GM10248 (cell line): ENCODE results near the gene SOD2.
A peak's percentile ranks its signal among the peaks of the same experiment; 100 is the strongest.
"Not testable (repeated sequence)": the region's sequence is repeated elsewhere in the genome, so short reads cannot be mapped to it uniquely, and the experiment has no call there.

Experiments
- CTCF ChIA-PET: fragments of 300-600 bp; sonication (Branson Sonifier 250); formaldehyde crosslinking; extraction: SDS; loops from one replicate; lab custom pipeline; 2021; ENCODE audit warnings: antibody characterized with exemption; lab: Yijun Ruan, JAX
- POLR2A ChIA-PET: fragments of 350-650 bp; sonication (Branson Sonifier 250); formaldehyde crosslinking; extraction: SDS; loops from one replicate; lab custom pipeline; 2020; ENCODE audit warnings: antibody characterized with exemption; lab: Yijun Ruan, JAX
- DNase-seq: peaks from one replicate; pipeline ENCODE4 v3.0.0; 2012; ENCODE audit errors: extremely low spot score
- CTCF ChIP-seq: IDR thresholded peaks from 2 replicates; pipeline ENCODE4 v1.5.1; 2012; ENCODE audit warnings: mild to moderate bottlenecking, low read depth; ENCODE audit errors: extremely low read depth, missing control alignments, control extremely low read depth

Gene SOD2

GRCh38 chr6:159691133-159691962, 1.7 kb downstream of the SOD2 start:
- ChIA-PET POLR2A (interaction anchor here (1.1 kb wide), 2 partner anchors 8 to 242 kb away, joined by 3 to 5 read pairs; no protein-coding TSS in a partner anchor), CTCF (interaction anchor here (0.7 to 2.4 kb wide), 9 partner anchors 8 to 172 kb away, joined by 3 to 11 read pairs (median 6); partner anchors contain the start of genes MRPL18 and WTAP)
- TF ChIP-seq CTCF: peak; percentile 78
- DNase-seq: peak; percentile 59

- CTCF ChIA-PET: interaction anchor here (0.9 to 2.4 kb wide), 3 partner anchors 8 to 37 kb away, joined by 4 to 7 read pairs (median 6); partner anchors contain the start of gene WTAP
- POLR2A ChIA-PET, DNase-seq: not testable (repeated sequence)
These were observed 2.9 kb downstream of the SOD2 start for GRCh38 chr6:159690135-159690534.

GRCh38 chr6:159689001-159689400, 4.0 kb downstream of the SOD2 start:
- ChIA-PET POLR2A (no interaction called here), CTCF (interaction anchor here (0.8 to 1.3 kb wide), 4 partner anchors 12 to 301 kb away, joined by 3 read pairs; no protein-coding TSS in a partner anchor)
- TF ChIP-seq CTCF: no peak
- DNase-seq: no peak

- ChIA-PET CTCF (interaction anchor here (0.8 to 1.6 kb wide), 5 partner anchors 11 to 514 kb away, joined by 3 to 4 read pairs (median 3); no protein-coding TSS in a partner anchor), POLR2A (no interaction called here)
- no peak for TF ChIP-seq CTCF
- DNase-seq: no peak
These were observed 4.7 kb downstream of the SOD2 start for GRCh38 chr6:159688266-159688905.

GRCh38 chr6:159687341-159687740, 5.7 kb downstream of the SOD2 start:
- ChIA-PET POLR2A (no interaction called here), CTCF (interaction anchor here (1.6 kb wide), 1 partner anchor 513 kb away, joined by 4 read pairs; no protein-coding TSS in a partner anchor)
- TF ChIP-seq CTCF: no peak
- no peak for DNase-seq

GRCh38 chr6:159686703-159687102, 6.3 kb downstream of the SOD2 start:
- CTCF ChIA-PET: interaction anchor here (1.4 to 1.5 kb wide), 2 partner anchors 8 to 32 kb away, joined by 3 to 4 read pairs; no protein-coding TSS in a partner anchor

More at GRCh38 chr6:159686703-159687102, 6.3 kb downstream of the SOD2 start:
- TF ChIP-seq CTCF: no peak
- no peak for DNase-seq
- POLR2A ChIA-PET: no interaction called here
